ENCODE results near the gene MAPKAPK3. TPM values are rescaled to one million over a fixed set of nuclear protein-coding genes. Genes with fewer than 3 reads are reported as not detected.

MAPKAPK3 gene
- total and polyA plus RNA-seq, 9 donors = 15.8 to 44.7 (median 29.3) TPM

DNA sequence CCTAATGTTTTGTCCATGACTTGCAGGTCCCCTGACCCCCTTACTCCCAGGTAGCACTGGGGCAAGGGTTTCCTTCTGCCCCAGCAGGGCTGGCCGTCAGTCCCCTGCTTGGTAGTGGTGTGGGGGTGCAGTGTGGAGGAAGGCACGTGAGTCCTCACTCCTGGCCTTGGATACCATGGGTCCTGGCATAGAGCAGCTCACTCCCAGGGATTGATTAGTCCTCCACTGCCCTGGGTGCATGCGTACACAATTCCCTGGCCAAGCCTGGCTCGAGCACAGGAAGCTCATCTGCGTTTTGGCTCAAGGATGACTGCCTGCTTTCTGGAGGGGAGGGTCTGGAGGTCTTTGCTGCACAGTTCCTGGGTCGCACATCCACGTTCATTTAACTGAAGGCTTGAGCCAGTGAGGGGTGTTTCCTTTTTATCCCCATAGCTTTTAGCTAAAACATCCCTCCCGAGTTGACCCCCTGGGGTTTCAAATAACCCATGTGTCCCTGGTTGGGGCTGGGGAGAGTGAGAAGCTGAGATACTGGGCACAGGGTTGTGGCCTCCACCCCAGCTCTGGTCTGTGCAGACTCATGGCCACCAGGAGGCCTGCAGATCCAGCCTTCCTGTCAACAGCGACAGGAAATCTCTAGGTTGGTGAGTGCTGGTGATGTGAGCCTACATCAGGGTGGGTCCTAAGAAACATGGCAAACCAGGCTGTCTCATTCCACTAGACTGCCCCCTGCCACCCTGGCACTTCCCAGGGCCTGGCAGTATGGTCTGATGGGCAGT is 36.1 kb upstream of the MAPKAPK3 start:
- 37 to 59% (median 54%) methylated on average over 9 of the region's 9 CpGs for WGBS, 3 donors
- H3K4me3 ChIP-seq = no peak overlapping the region
- TF ChIP-seq POLR2A (IDR thresholded peaks at IDR 0.05) = no peak
- TF ChIP-seq EP300 (IDR thresholded peaks at IDR 0.05) = no peak
- TF ChIP-seq, protein P1, sequence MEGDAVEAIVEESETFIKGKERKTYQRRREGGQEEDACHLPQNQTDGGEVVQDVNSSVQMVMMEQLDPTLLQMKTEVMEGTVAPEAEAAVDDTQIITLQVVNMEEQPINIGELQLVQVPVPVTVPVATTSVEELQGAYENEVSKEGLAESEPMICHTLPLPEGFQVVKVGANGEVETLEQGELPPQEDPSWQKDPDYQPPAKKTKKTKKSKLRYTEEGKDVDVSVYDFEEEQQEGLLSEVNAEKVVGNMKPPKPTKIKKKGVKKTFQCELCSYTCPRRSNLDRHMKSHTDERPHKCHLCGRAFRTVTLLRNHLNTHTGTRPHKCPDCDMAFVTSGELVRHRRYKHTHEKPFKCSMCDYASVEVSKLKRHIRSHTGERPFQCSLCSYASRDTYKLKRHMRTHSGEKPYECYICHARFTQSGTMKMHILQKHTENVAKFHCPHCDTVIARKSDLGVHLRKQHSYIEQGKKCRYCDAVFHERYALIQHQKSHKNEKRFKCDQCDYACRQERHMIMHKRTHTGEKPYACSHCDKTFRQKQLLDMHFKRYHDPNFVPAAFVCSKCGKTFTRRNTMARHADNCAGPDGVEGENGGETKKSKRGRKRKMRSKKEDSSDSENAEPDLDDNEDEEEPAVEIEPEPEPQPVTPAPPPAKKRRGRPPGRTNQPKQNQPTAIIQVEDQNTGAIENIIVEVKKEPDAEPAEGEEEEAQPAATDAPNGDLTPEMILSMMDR (IDR thresholded peaks at IDR 0.05) = no peak

GRCh38 chr3:50581459-50581842 is 35.5 kb upstream of the MAPKAPK3 start:
- peaks cover 2% of the 10 kb centered on the region for H3K4me1 ChIP-seq (ENCODE audit: insufficient read depth)
- DNase-seq = no peak
- H3K36me3 ChIP-seq = no peaks in the 10 kb centered on the region
- no peak for TF ChIP-seq POLR2A (IDR thresholded peaks at IDR 0.05)
- TF ChIP-seq EP300 (IDR thresholded peaks at IDR 0.05) = no peak
- no peak overlapping the region for H3K27ac ChIP-seq
- 94 to 100% (median 100%) methylated on average over 2 of the region's 2 CpGs for WGBS, 3 donors
- H3K4me3 ChIP-seq = no peak overlapping the region
- intact Hi-C loops (cut with DNase I) = no loop called here
- H3K27me3 ChIP-seq = no peaks in the 10 kb centered on the region
- no peaks in the 10 kb centered on the region for H3K9me3 ChIP-seq

More for the DNA sequence above, 36.1 kb upstream of the MAPKAPK3 start:
- H3K9me3 ChIP-seq = no peaks in the 10 kb centered on the region
- no peak overlapping the region for H3K27ac ChIP-seq
- H3K36me3 ChIP-seq = no peaks in the 10 kb centered on the region
- H3K27me3 ChIP-seq = no peaks in the 10 kb centered on the region
- DNase-seq = peak in 1 of 5 donors; percentile 51
- H3K4me1 ChIP-seq (ENCODE audit: insufficient read depth) = peaks cover 2% of the 10 kb centered on the region
- intact Hi-C loops (cut with DNase I) = no loop called here

DNA sequence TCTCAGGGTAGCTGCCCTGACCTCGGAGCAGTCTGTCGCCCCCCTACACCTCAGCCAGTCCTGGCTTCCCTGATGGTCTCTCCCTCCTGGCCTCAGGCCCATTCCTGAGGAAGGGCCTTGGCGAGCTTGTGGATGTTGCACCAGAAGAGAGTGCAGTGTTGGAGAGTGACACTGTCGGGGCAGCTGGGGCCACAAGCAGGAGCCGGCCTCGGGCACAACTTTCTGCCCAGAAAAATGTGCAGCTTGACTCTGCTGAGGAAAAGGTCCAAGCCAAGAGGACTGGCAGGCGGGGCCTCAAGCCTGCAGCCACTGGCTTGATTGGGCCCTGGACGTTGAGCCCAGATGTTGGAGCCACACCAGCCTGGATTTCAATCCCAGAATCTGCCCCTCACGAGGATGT is 34.9 kb upstream of the MAPKAPK3 start:
- no peak for TF ChIP-seq EP300 (IDR thresholded peaks at IDR 0.05)
- TF ChIP-seq, protein P1 (IDR thresholded peaks at IDR 0.05) = no peak
- no peak for TF ChIP-seq POLR2A (IDR thresholded peaks at IDR 0.05)
- no peak for DNase-seq
- Histone ChIP-seq H3K27me3 (no peaks in the 10 kb centered on the region), H3K36me3 (no peaks in the 10 kb centered on the region), H3K9me3 (no peaks in the 10 kb centered on the region), H3K27ac (no peak overlapping the region), H3K4me1 (ENCODE audit: insufficient read depth) (peaks cover 2% of the 10 kb centered on the region), H3K4me3 (no peak overlapping the region)
- WGBS, 3 donors = 60 to 75% (median 61%) methylated on average over 9 of the region's 9 CpGs
- intact Hi-C loops (cut with DNase I) = no loop called here

DNA sequence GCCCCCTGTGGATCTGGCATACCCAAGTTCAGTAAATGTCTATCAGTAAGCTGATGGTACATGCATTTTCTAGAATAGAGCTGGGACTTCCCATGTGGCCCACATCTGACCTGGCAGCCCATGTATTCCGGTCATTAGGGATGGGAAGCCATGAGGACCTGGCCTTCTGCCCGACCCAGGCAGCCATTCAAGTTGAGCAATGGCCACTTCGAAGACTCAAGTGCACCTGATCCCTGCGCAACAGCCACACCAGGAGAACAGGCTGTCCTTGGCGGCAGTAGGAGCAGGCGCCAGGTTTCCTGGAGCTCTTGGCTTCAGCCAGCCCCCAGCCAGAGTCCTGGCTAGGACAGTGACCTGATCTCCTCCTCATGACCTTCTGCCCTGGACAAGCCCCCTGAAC is 33.1 kb upstream of the MAPKAPK3 start:
- H3K27me3 ChIP-seq = no peaks in the 10 kb centered on the region
- H3K36me3 ChIP-seq = no peaks in the 10 kb centered on the region
- no peak for TF ChIP-seq EP300 (IDR thresholded peaks at IDR 0.05)
- TF ChIP-seq, protein P1 (IDR thresholded peaks at IDR 0.05) = no peak
- TF ChIP-seq POLR2A (IDR thresholded peaks at IDR 0.05) = no peak
- peaks cover 6% of the 10 kb centered on the region for H3K4me1 ChIP-seq (ENCODE audit: insufficient read depth)
- no peak overlapping the region for H3K27ac ChIP-seq
- 74 to 89% (median 85%) methylated on average over 5 to 6 of the region's 6 CpGs for WGBS, 3 donors
- no peaks in the 10 kb centered on the region for H3K9me3 ChIP-seq
- H3K4me3 ChIP-seq = no peak overlapping the region
- peak in 2 of 5 donors; percentile 57 to 66 for DNase-seq
- intact Hi-C loops (cut with DNase I) = no loop called here

DNA sequence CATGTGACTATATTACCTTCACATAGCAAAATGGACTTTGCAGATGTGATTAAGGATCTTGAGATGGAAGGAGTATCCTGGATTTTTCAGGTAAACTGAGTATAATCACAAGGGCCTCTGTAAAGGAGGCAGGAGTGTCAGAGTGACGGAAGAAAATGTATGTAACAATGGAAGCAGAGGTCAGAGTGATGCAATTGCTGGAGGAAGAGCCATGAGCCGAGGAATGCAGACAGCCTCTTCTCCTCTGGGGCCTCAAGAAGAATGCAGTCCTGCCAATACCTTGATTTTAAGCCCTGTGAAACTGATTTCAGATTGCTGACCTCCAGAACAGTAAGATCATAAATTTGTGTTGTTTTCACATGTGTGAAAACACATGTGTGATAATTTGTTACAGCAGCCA is 32.6 kb upstream of the MAPKAPK3 start:
- Histone ChIP-seq H3K4me1 (ENCODE audit: insufficient read depth) (peaks cover 6% of the 10 kb centered on the region), H3K27ac (no peak overlapping the region), H3K36me3 (no peaks in the 10 kb centered on the region), H3K4me3 (no peak overlapping the region), H3K27me3 (no peaks in the 10 kb centered on the region), H3K9me3 (no peaks in the 10 kb centered on the region)
- DNase-seq = no peak
- 66 to 74% (median 70%) methylated on average over 2 of the region's 2 CpGs for WGBS, 3 donors
- intact Hi-C loops (cut with DNase I) = no loop called here
- TF ChIP-seq EP300 (IDR thresholded peaks at IDR 0.05) (no peak), POLR2A (IDR thresholded peaks at IDR 0.05) (no peak)
- TF ChIP-seq, protein P1 (IDR thresholded peaks at IDR 0.05) = no peak

Measured in ovary (tissue), 9 donors.